K562 (cell line): Measurements from ENCODE around the gene LRRC4B. TPM values are rescaled to one million over a fixed set of nuclear protein-coding genes. Genes with fewer than 3 reads are reported as not detected.
A peak's percentile ranks its signal among the peaks of the same experiment; 100 is the strongest.

Experiments
- ATAC-seq: fragments of 200-7000 bp; cut with Tn5 transposase; 3 replicates; pipeline ENCODE4 v1.9.1; 2020; ENCODE audit warnings: moderate library complexity
- BruUV-seq: library from RNA; stranded (reverse); fragments of 400-500 nt; replicated peaks from 2 replicates; lab custom pipeline; 2021; lab: Mats Ljungman, UMichigan
- CTCF ChIA-PET: fragments of 300-600 bp; formaldehyde crosslinking; extraction: SDS; loops from one replicate; lab custom pipeline; 2021; ENCODE audit warnings: low intra/inter-chr PET ratio; lab: Yijun Ruan, JAX
- POLR2A ChIA-PET: fragments of 300-600, 350-650 bp; sonication (Branson Sonifier 250); formaldehyde crosslinking; extraction: SDS; loops from one replicate; lab custom pipeline; 2021; ENCODE audit warnings: antibody characterized with exemption, inconsistent platforms; lab: Yijun Ruan, JAX
- DNase-seq, 4 experiments: peaks; one replicate each; pipeline versions ENCODE4 v3.0.0 to v3.0.0-alpha.2; 2011 to 2018; ENCODE audit warnings: low spot score in 3 of 4, mixed read lengths in 3 of 4; ENCODE audit errors: extremely low read depth in 1 of 4
- FAIRE-seq: peaks from 2 replicates; lab custom pipeline; 2011; peaks lifted over from hg19 to GRCh38; lab: Jason Lieb, UNC
- H2AFZ ChIP-seq: 2 replicates; pipeline ENCODE4 v1.6.0; 2011; ENCODE audit warnings: low read depth, low read length, control low read depth, inconsistent platforms
- H3K27ac ChIP-seq: fragments of 200-600 bp; 3 replicates; pipeline ENCODE4 v1.8.0; 2011; ENCODE audit warnings: low read depth, mild to moderate bottlenecking, control low read depth, inconsistent platforms, low read length, moderate library complexity, mixed read lengths; ENCODE audit errors: extremely low read depth
- H3K27me3 ChIP-seq, 2 experiments: fragments of 300-600 bp in 1 of 2; 2 replicates in 1 of 2; 3 replicates in 1 of 2; pipeline versions ENCODE4 v1.6.0 to v1.8.0; 2011; ENCODE audit warnings: inconsistent platforms in 2 of 2, low read length in 2 of 2, mild to moderate bottlenecking in 1 of 2, mixed read lengths in 1 of 2, moderate library complexity in 1 of 2; ENCODE audit not compliant: control insufficient read depth in 2 of 2, insufficient read depth in 2 of 2
- H3K36me3 ChIP-seq: fragments of 300-600 bp; 3 replicates; pipeline ENCODE4 v1.8.0; 2011; ENCODE audit warnings: mild to moderate bottlenecking, low read length, inconsistent platforms; ENCODE audit not compliant: control insufficient read depth, insufficient read depth
- H3K4me1 ChIP-seq, 2 experiments: fragments of 200-600 bp in 1 of 2; replicated peaks in 1 of 2; 2 replicates in 1 of 2; 3 replicates in 1 of 2; pipeline versions ENCODE4 v1.5.1 to v1.8.0; 2011; ENCODE audit warnings: inconsistent platforms in 2 of 2, low read length in 2 of 2, mild to moderate bottlenecking in 1 of 2, mixed read lengths in 1 of 2, moderate library complexity in 1 of 2; ENCODE audit not compliant: control insufficient read depth in 2 of 2, insufficient read depth in 2 of 2
- H3K4me2 ChIP-seq: 2 replicates; pipeline ENCODE4 v1.6.1; 2011; ENCODE audit warnings: low read length, control low read depth, inconsistent platforms, mixed read lengths; ENCODE audit not compliant: insufficient read depth
- H3K4me3 ChIP-seq: fragments of 200-600 bp; sonication (generic), shearing (Covaris generic); 2 replicates; pipeline ENCODE4 v1.5.1; 2016; ENCODE audit warnings: control low read depth, inconsistent platforms
- H3K79me2 ChIP-seq: fragments of 200-600 bp; 3 replicates; pipeline ENCODE4 v1.8.0; 2011; ENCODE audit warnings: low read length, inconsistent platforms; ENCODE audit not compliant: control insufficient read depth, insufficient read depth
- H3K9ac ChIP-seq, 2 experiments: 2 replicates each; pipeline versions ENCODE4 v1.6.0 to v1.6.1; 2011; ENCODE audit warnings: low read depth in 2 of 2, low read length in 2 of 2, control low read depth in 1 of 2, inconsistent platforms in 1 of 2, mild to moderate bottlenecking in 1 of 2, mixed read lengths in 1 of 2; ENCODE audit not compliant: insufficient read depth in 1 of 2
- H3K9me1 ChIP-seq: one replicate; pipeline ENCODE4 v1.6.0; 2011; ENCODE audit warnings: inconsistent platforms, mild to moderate bottlenecking, low read length, moderate library complexity; ENCODE audit not compliant: control insufficient read depth, insufficient read depth
- H3K9me3 ChIP-seq: replicated peaks from 2 replicates; pipeline ENCODE4 v1.5.1; 2011; ENCODE audit warnings: low read depth, low read length, inconsistent platforms; ENCODE audit not compliant: control insufficient read depth, insufficient read depth
- H4K20me1 ChIP-seq: replicated peaks from 2 replicates; pipeline ENCODE4 v1.6.1; 2011; ENCODE audit warnings: low read length, inconsistent platforms, mixed read lengths; ENCODE audit not compliant: control insufficient read depth, insufficient read depth
- CREBBP ChIP-seq: IDR thresholded peaks from one replicate; pipeline ENCODE4 v1.6.1; 2012; ENCODE audit warnings: low read depth, mild to moderate bottlenecking, control low read depth, inconsistent platforms, low read length
- E2F3 ChIP-seq: fragments of 250-450 bp; sonication (Bioruptor Pico); IDR thresholded peaks from 2 replicates; pipeline ENCODE4 v1.4.0; 2020; ENCODE audit warnings: mild to moderate bottlenecking
- GTF2B ChIP-seq: IDR thresholded peaks from 2 replicates; pipeline ENCODE4 v1.6.1; 2011; ENCODE audit not compliant: insufficient read length; ENCODE audit errors: extremely low read depth
- HOXB6 ChIP-seq: fragments of 250-450 bp; sonication (Bioruptor Pico); IDR thresholded peaks from 2 replicates; pipeline ENCODE4 v1.5.1; 2022; ENCODE audit warnings: mild to moderate bottlenecking, borderline replicate concordance
- KLF6 ChIP-seq: fragments of 250-450 bp; sonication (Bioruptor Pico); IDR thresholded peaks from 2 replicates; pipeline ENCODE4 v1.4.0; 2020; ENCODE audit warnings: mild to moderate bottlenecking, moderate library complexity, borderline replicate concordance
- LEF1 ChIP-seq: fragments of 450-650 bp; IDR thresholded peaks from 2 replicates; pipeline ENCODE4 v1.6.1; 2016; ENCODE audit warnings: mild to moderate bottlenecking
- MEF2D ChIP-seq: conservative IDR thresholded peaks from 2 replicates; pipeline ENCODE4 v1.6.1; 2016; ENCODE audit warnings: low read depth, missing genetic modification characterization, missing compliant biosample characterization
- NCOA6 ChIP-seq: fragments of 450-650 bp; IDR thresholded peaks from 2 replicates; pipeline ENCODE4 v1.6.1; 2017; ENCODE audit warnings: mild to moderate bottlenecking
- U2AF2 ChIP-seq: fragments of 200-400 bp; formaldehyde crosslinking; optimal IDR thresholded peaks from 2 replicates; pipeline ENCODE3; 2017; ENCODE audit warnings: low read depth, mild to moderate bottlenecking, low read length
- ZEB2 ChIP-seq: fragments of 450-650 bp; IDR thresholded peaks from 2 replicates; pipeline ENCODE4 v1.6.1; 2016
- ZNF263 ChIP-seq: sonication (generic); formaldehyde crosslinking; IDR thresholded peaks from 2 replicates; pipeline ENCODE4 v1.8.0; 2022; ENCODE audit warnings: mild to moderate bottlenecking, missing genetic modification reagents, borderline replicate concordance
- ZNF280A ChIP-seq: fragments of 450-650 bp; IDR thresholded peaks from 2 replicates; pipeline ENCODE4 v1.6.1; 2018; ENCODE audit warnings: mild to moderate bottlenecking, low read depth; ENCODE audit not compliant: partially characterized antibody
- ZNF282 ChIP-seq: sonication (generic); formaldehyde crosslinking; IDR thresholded peaks from 2 replicates; pipeline ENCODE4 v1.8.1; 2023; ENCODE audit warnings: missing genetic modification reagents
- ZNF644 ChIP-seq: fragments of 200-800 bp; sonication (Bioruptor generic); IDR thresholded peaks from 2 replicates; pipeline ENCODE4 v1.6.1; 2016; ENCODE audit warnings: low read depth, missing genetic modification characterization, missing compliant biosample characterization
- WGBS: fragments of 100-300 bp; shearing (Covaris generic); methylation state at CpG from one replicate; pipeline ENCODE4 v1.1.6; 2016; ENCODE audit warnings: low coverage, mixed read lengths; ENCODE audit not compliant: insufficient coverage; ENCODE audit errors: missing lambda C conversion rate; 5-methylcytosine and 5-hydroxymethylcytosine counted together
- in situ Hi-C: fragments of 300-500 bp; cut with MboI; formaldehyde crosslinking; loops from 4 replicates; pipeline ENCODE4 v1.15.0; 2018; ENCODE audit warnings: inconsistent platforms, mixed read lengths
- intact Hi-C: fragments of 100-400 bp; cut with micrococcal nuclease; formaldehyde crosslinking; loops from 2 replicates; pipeline ENCODE4 v1.14.2; 2022
- polyA plus RNA-seq, 8 experiments: library from polyadenylated mRNA; depleted of rRNA in 4 of 8; stranded (reverse) in 5 of 8; unstranded in 3 of 8; fragments of >200 nt; fragmentation: Nextera tagmentation in 2 of 8; fragmentation: Illumina TruSeq in 1 of 8; extraction: Ambion mirVana in 2 of 8; extraction: Trizol in 1 of 8; gene quantifications; 2 replicates each; pipeline versions ENCODE4 v1.2.1 to v1.2.3, GENCODE V29; 2011 to 2014; ENCODE audit warnings: inconsistent platforms in 1 of 8, missing spikeins in 1 of 8
- total RNA-seq, 7 experiments: library from RNA; depleted of rRNA in 6 of 7; stranded (reverse); fragments of >200 nt in 6 of 7; fragmentation: Illumina TruSeq in 2 of 7; extraction: Trizol in 2 of 7; gene quantifications; 2 replicates each; pipeline versions ENCODE4 v1.2.1 to v1.2.3, GENCODE V29; 2011 to 2021; ENCODE audit warnings: low replicate concordance in 1 of 7

The LRRC4B gene
- total and polyA plus RNA-seq, 9 of the 15 experiments (the other 6 are each of a cell fraction or from before 2014, with no cell fraction given): 0.18 to 9.6 (median 2.9) TPM; not detected in 2

- TF ChIP-seq ZNF280A: no peak
- TF ChIP-seq ZNF263 (CRISPR knock-in tag): peak; percentile 88
- no peak for TF ChIP-seq LEF1
Measured at GRCh38 chr19:50492303-50493052, 75.8 kb downstream of the LRRC4B start (continued).

- H3K4me3 ChIP-seq: no peak overlapping the region
- POLR2A ChIA-PET: interaction anchor here (0.5 to 0.6 kb wide), 3 partner anchors 12 to 117 kb away, joined by 3 to 4 read pairs (median 3); no protein-coding TSS in a partner anchor
- no peaks in the 10 kb centered on the region for H3K9me1 ChIP-seq
- ATAC-seq (no peak), DNase-seq (no peak), FAIRE-seq (peak; percentile 56)
- WGBS: 23% methylated on average over 15 of the region's 26 CpGs
- no peak overlapping the region for H3K27ac ChIP-seq
- no peak overlapping the region for H3K9ac ChIP-seq
- H3K36me3 ChIP-seq: no peaks in the 10 kb centered on the region
- H3K9me3 ChIP-seq: peaks cover 6% of the 10 kb centered on the region
- no peak overlapping the region for H2AFZ ChIP-seq
- intact Hi-C loops (no loop called here), in situ Hi-C loops (no loop called here)
- H4K20me1 ChIP-seq: no peaks in the 10 kb centered on the region
- H3K79me2 ChIP-seq: no peaks in the 10 kb centered on the region
- no peak overlapping the region for H3K4me2 ChIP-seq
- CTCF ChIA-PET: no interaction called here
- TF ChIP-seq KLF6 (CRISPR knock-in tag) (no peak), E2F3 (CRISPR knock-in tag) (no peak), MEF2D (tag) (no peak), HOXB6 (CRISPR knock-in tag) (no peak), GTF2B (no peak), CREBBP (no peak), ZNF282 (CRISPR knock-in tag) (no peak), U2AF2 (no peak), NCOA6 (no peak), ZEB2 (no peak), ZNF644 (tag) (no peak)
- H3K4me1 ChIP-seq: peaks cover 3 to 27% of the 10 kb centered on the region in 2 experiments; a peak in 3 of 5 replicates
- BruUV-seq: no TSS peak
- peaks cover 0 to 10% of the 10 kb centered on the region in 2 experiments; a peak in 2 of 5 replicates for H3K27me3 ChIP-seq
Measured at GRCh38 chr19:50490991-50491472, 77.2 kb downstream of the LRRC4B start.
